ENCODE data around the gene PRTFDC1.
"Not testable (repeated sequence)": the region's sequence is repeated elsewhere in the genome, so short reads cannot be mapped to it uniquely, and the experiment has no call there.

Gene PRTFDC1
- total RNA-seq, result 0.18 to 1.4 (median 0.39) reads per million in 3 experiments

- DNase-seq, result peak; percentile 22
Observed at GRCh38 chr10:24952143-24952706, at the start of gene PRTFDC1. Gene PRTFDC1, minus strand, starts transcription at chr10:24952606. Its CDS starts 31 bp downstream, at chr10:24952575.

- DNase-seq, result no peak
Observed at GRCh38 chr10:24998044-24998443, 45.6 kb upstream of the PRTFDC1 start.

GRCh38 chr10:24995072-24995471, 42.7 kb upstream of the PRTFDC1 start:
- DNase-seq, result no peak

GRCh38 chr10:24993237-24993958, 41.0 kb upstream of the PRTFDC1 start:
- DNase-seq, result no peak

GRCh38 chr10:24992512-24993133, 40.2 kb upstream of the PRTFDC1 start:
- no peak for DNase-seq

GRCh38 chr10:24991298-24991697, 38.9 kb upstream of the PRTFDC1 start:
- no peak for DNase-seq

GRCh38 chr10:24989867-24990266, 37.5 kb upstream of the PRTFDC1 start:
- DNase-seq, result no peak

GRCh38 chr10:24988831-24989640, 36.6 kb upstream of the PRTFDC1 start:
- no peak for DNase-seq

- no peak for DNase-seq
Observed at GRCh38 chr10:24984906-24985305, 32.5 kb upstream of the PRTFDC1 start.

GRCh38 chr10:24983946-24984345, 31.5 kb upstream of the PRTFDC1 start:
- DNase-seq, result no peak

GRCh38 chr10:24983130-24983529, 30.7 kb upstream of the PRTFDC1 start:
- DNase-seq, result no peak

GRCh38 chr10:24982319-24983112, 30.1 kb upstream of the PRTFDC1 start:
- no peak for DNase-seq

GRCh38 chr10:24981161-24981710, 28.8 kb upstream of the PRTFDC1 start:
- no peak for DNase-seq

GRCh38 chr10:24979685-24980084, 27.3 kb upstream of the PRTFDC1 start:
- no peak for DNase-seq

GRCh38 chr10:24974976-24975375, 22.6 kb upstream of the PRTFDC1 start:
- no peak for DNase-seq

GRCh38 chr10:24973163-24973562, 20.8 kb upstream of the PRTFDC1 start:
- no peak for DNase-seq

- DNase-seq, result no peak
Observed at GRCh38 chr10:24971374-24971773, 19.0 kb upstream of the PRTFDC1 start.

GRCh38 chr10:24969841-24970281, 17.5 kb upstream of the PRTFDC1 start:
- no peak for DNase-seq

GRCh38 chr10:24968951-24969350, 16.5 kb upstream of the PRTFDC1 start:
- not testable (repeated sequence) for DNase-seq

- DNase-seq, result no peak
Observed at GRCh38 chr10:24968349-24968748, 15.9 kb upstream of the PRTFDC1 start.

- no peak for DNase-seq
Observed at GRCh38 chr10:24966962-24967481, 14.6 kb upstream of the PRTFDC1 start.

- DNase-seq, result no peak
Observed at GRCh38 chr10:24965051-24965450, 12.6 kb upstream of the PRTFDC1 start.

All from central memory CD4-positive, alpha-beta T cell (primary cell).